NB4 (cell line): ENCODE measurements around the gene TRPM4.

Source experiments
- MYC ChIP-seq: IDR thresholded peaks from 2 replicates; pipeline ENCODE4 v1.6.1; 2011; ENCODE audit warnings: low read depth, low read length
- POLR2A ChIP-seq: IDR thresholded peaks from 2 replicates; pipeline ENCODE4 v1.6.1; 2011; ENCODE audit warnings: mild to moderate bottlenecking; ENCODE audit not compliant: insufficient read length; ENCODE audit errors: extremely low read depth
- TF ChIP-seq, protein P1 (sequence below): IDR thresholded peaks from 2 replicates; pipeline ENCODE4 v1.6.1; 2011; ENCODE audit warnings: low read depth, low read length
- TF ChIP-seq, protein P2 (sequence below): IDR thresholded peaks from one replicate; pipeline ENCODE4 v1.5.1; 2012; ENCODE audit warnings: low read depth, low read length

DNA sequence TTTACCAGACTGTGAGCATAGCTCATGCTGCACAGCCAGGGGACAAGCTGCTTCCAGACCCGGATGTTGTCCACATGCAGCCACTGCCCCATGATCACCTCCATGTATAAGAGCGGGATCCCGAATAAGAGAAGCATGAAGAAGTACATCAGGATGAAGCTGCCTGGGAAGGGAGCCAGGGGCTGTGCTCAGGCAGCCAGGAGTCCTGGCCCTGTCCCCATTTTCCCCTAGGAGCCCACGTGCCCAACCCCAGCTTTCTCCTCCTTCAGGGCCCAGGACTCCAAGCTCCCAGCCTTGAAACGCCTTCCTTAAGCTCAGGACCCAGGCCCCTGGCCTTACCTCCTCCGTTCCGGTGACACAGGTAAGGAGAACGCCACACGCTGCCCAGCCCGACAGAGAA is 98.1 kb downstream of the TRPM4 start:
- TF ChIP-seq, protein P1, sequence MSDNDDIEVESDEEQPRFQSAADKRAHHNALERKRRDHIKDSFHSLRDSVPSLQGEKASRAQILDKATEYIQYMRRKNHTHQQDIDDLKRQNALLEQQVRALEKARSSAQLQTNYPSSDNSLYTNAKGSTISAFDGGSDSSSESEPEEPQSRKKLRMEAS: no peak
- TF ChIP-seq, protein P2, sequence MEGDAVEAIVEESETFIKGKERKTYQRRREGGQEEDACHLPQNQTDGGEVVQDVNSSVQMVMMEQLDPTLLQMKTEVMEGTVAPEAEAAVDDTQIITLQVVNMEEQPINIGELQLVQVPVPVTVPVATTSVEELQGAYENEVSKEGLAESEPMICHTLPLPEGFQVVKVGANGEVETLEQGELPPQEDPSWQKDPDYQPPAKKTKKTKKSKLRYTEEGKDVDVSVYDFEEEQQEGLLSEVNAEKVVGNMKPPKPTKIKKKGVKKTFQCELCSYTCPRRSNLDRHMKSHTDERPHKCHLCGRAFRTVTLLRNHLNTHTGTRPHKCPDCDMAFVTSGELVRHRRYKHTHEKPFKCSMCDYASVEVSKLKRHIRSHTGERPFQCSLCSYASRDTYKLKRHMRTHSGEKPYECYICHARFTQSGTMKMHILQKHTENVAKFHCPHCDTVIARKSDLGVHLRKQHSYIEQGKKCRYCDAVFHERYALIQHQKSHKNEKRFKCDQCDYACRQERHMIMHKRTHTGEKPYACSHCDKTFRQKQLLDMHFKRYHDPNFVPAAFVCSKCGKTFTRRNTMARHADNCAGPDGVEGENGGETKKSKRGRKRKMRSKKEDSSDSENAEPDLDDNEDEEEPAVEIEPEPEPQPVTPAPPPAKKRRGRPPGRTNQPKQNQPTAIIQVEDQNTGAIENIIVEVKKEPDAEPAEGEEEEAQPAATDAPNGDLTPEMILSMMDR: no peak
- TF ChIP-seq POLR2A (no peak), MYC (no peak)
